CD14-positive monocyte (primary cell): ENCODE measurements around the gene OSBPL1A. TPM values are rescaled to one million over a fixed set of nuclear protein-coding genes. Genes with fewer than 3 reads are reported as not detected.

Experiments
- DNase-seq, 3 donors: peaks; one replicate each; pipeline ENCODE4 v3.0.0-alpha.2; 2011 to 2022
- H2AFZ ChIP-seq: 2 replicates; pipeline ENCODE4 v1.6.0; 2012; ENCODE audit warnings: mild to moderate bottlenecking, low read depth, low read length, inconsistent platforms; ENCODE audit not compliant: insufficient read depth, poor library complexity, severe bottlenecking
- H3K27ac ChIP-seq, 2 donors: 1 replicate in 1 of 2; 2 replicates in 1 of 2; pipeline ENCODE4 v1.5.1; 2012 to 2013; ENCODE audit warnings: low read length in 2 of 2, control low read depth in 1 of 2, inconsistent platforms in 1 of 2, low read depth in 1 of 2, mild to moderate bottlenecking in 1 of 2
- H3K27me3 ChIP-seq, 2 donors: one replicate each; pipeline versions ENCODE4 v1.6.0 to v1.6.1; 2011 to 2013; ENCODE audit warnings: low read length in 2 of 2; ENCODE audit not compliant: control insufficient read depth in 2 of 2, insufficient read depth in 2 of 2
- H3K36me3 ChIP-seq, 2 donors: replicated peaks in 1 of 2; 1 replicate in 1 of 2; 2 replicates in 1 of 2; pipeline versions ENCODE4 v1.5.1 to v1.6.1; 2012 to 2013; ENCODE audit warnings: low read length in 2 of 2, control low read depth in 1 of 2, inconsistent platforms in 1 of 2, mild to moderate bottlenecking in 1 of 2; ENCODE audit not compliant: insufficient read depth in 2 of 2, control insufficient read depth in 1 of 2
- H3K4me1 ChIP-seq, 2 donors: 1 replicate in 1 of 2; 2 replicates in 1 of 2; pipeline versions ENCODE4 v1.5.1 to v1.6.1; 2012 to 2013; ENCODE audit warnings: low read length in 2 of 2, control low read depth in 1 of 2, inconsistent platforms in 1 of 2, mild to moderate bottlenecking in 1 of 2, moderate library complexity in 1 of 2; ENCODE audit not compliant: insufficient read depth in 2 of 2, control insufficient read depth in 1 of 2
- H3K4me2 ChIP-seq: replicated peaks from 2 replicates; pipeline ENCODE3; 2012; ENCODE audit warnings: low read length, moderate library complexity, mild to moderate bottlenecking; ENCODE audit not compliant: poor library complexity, severe bottlenecking; ENCODE audit errors: extremely low read depth
- H3K4me3 ChIP-seq, 3 experiments: fragments of 200-600 bp in 1 of 3; sonication (generic) in 1 of 3; replicated peaks in 1 of 3; 1 replicate in 2 of 3; 2 replicates in 1 of 3; pipeline ENCODE4 v1.5.1; 2011 to 2013; ENCODE audit warnings: low read length in 3 of 3, mild to moderate bottlenecking in 3 of 3, control low read depth in 2 of 3, low read depth in 2 of 3, inconsistent platforms in 1 of 3, moderate library complexity in 1 of 3
- H3K79me2 ChIP-seq: 2 replicates; pipeline ENCODE4 v1.6.0; 2012; ENCODE audit warnings: mild to moderate bottlenecking, control low read depth, inconsistent platforms, low read length, moderate library complexity; ENCODE audit not compliant: insufficient read depth
- H3K9ac ChIP-seq: 2 replicates; pipeline ENCODE4 v1.6.0; 2017; ENCODE audit warnings: low read length, mild to moderate bottlenecking; ENCODE audit not compliant: insufficient read depth, poor library complexity, severe bottlenecking
- H3K9me3 ChIP-seq, 2 donors: replicated peaks in 1 of 2; 1 replicate in 1 of 2; 2 replicates in 1 of 2; pipeline versions ENCODE4 v1.5.1 to v1.6.1; 2012 to 2013; ENCODE audit warnings: low read length in 2 of 2, control low read depth in 1 of 2; ENCODE audit not compliant: control insufficient read depth in 1 of 2, insufficient read depth in 1 of 2
- H4K20me1 ChIP-seq: 2 replicates; pipeline ENCODE4 v1.6.0; 2012; ENCODE audit warnings: mild to moderate bottlenecking, low read length, control low read depth, moderate library complexity; ENCODE audit not compliant: insufficient read depth
- H3K27ac Mint-ChIP-seq, 7 donors: one replicate each; pipeline ENCODE4 v1.8.0; 2020; ENCODE audit warnings: mild to moderate bottlenecking in 7 of 7, mixed read lengths in 7 of 7, moderate library complexity in 6 of 7, inconsistent platforms in 2 of 7
- H3K27me3 Mint-ChIP-seq, 3 donors: one replicate each; pipeline ENCODE4 v1.8.0; 2021 to 2022; ENCODE audit warnings: low read depth in 3 of 3, mild to moderate bottlenecking in 3 of 3, mixed read lengths in 3 of 3, moderate library complexity in 3 of 3, inconsistent platforms in 1 of 3
- H3K36me3 Mint-ChIP-seq, 2 donors: one replicate each; pipeline ENCODE4 v1.8.0; 2020; ENCODE audit warnings: mixed read lengths in 2 of 2, inconsistent platforms in 1 of 2, mild to moderate bottlenecking in 1 of 2
- H3K4me1 Mint-ChIP-seq: one replicate; pipeline ENCODE4 v1.8.0; 2020; ENCODE audit warnings: mild to moderate bottlenecking, mixed read lengths
- H3K4me3 Mint-ChIP-seq, 2 donors: one replicate each; pipeline ENCODE4 v1.8.0; 2020; ENCODE audit warnings: mild to moderate bottlenecking in 2 of 2, mixed read lengths in 2 of 2, moderate library complexity in 1 of 2
- H3K9me3 Mint-ChIP-seq, 7 donors: one replicate each; pipeline ENCODE4 v1.8.0; 2020 to 2022; ENCODE audit warnings: mixed read lengths in 7 of 7, mild to moderate bottlenecking in 6 of 7, moderate library complexity in 6 of 7, inconsistent platforms in 2 of 7
- WGBS: methylation state at CpG from one replicate; pipeline ENCODE4 v1.1.5; 2013; ENCODE audit warnings: missing lambda C conversion rate; ENCODE audit not compliant: insufficient coverage; 5-methylcytosine and 5-hydroxymethylcytosine counted together
- intact Hi-C, 2 donors: fragments of 100-400 bp; cut with micrococcal nuclease; formaldehyde crosslinking; loops; one replicate each; pipeline versions ENCODE4 v1.15.0 to v1.15.1; 2023
- polyA plus RNA-seq, 3 donors: library from polyadenylated mRNA; depleted of rRNA in 1 of 3; unstranded in 2 of 3; stranded (reverse) in 1 of 3; fragments of 300-500 nt in 2 of 3; fragments of >200 nt in 1 of 3; fragmentation: Illumina TruSeq in 2 of 3; gene quantifications; 1 replicate in 2 of 3; 2 replicates in 1 of 3; pipeline ENCODE4 v1.2.3, GENCODE V29; 2012 to 2021
- TF ChIP-seq, protein P1 (sequence below): fragments of 200-600 bp; IDR thresholded peaks from one replicate; pipeline ENCODE4 v1.8.0; 2022; ENCODE audit warnings: antibody characterized with exemption, mild to moderate bottlenecking

Gene OSBPL1A
- polyA plus RNA-seq, 3 donors: 6.3 to 9.1 (median 7.1) TPM

DNA sequence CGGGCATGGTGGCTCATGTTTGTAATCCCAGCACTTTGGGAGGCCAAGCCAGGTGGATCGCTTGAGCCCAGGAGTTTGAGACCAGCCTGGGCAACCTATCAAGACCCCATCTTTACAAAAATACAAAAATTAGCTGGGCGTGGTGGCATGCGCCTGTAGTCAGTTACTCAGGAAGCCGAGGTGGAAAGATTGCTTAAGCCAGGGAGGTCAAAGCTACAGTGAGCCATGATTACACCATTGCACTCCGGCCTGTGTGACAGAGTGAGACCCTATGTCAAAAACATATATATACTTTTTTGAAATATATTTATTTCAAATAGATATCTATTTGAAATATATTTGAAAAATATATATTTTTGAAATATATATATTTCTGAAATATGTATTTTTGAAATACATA is 10.9 kb downstream of the OSBPL1A start:
- Histone ChIP-seq H3K4me1 (peaks cover 26 to 31% of the 10 kb centered on the region in 2 donors), H3K9me3 (no peaks in the 10 kb centered on the region), H3K79me2 (peaks cover 80% of the 10 kb centered on the region), H3K4me3 (no peak overlapping the region), H2AFZ (no peak overlapping the region), H3K36me3 (no peaks in the 10 kb centered on the region), H3K9ac (no peak overlapping the region), H4K20me1 (no peaks in the 10 kb centered on the region), H3K27ac (no peak overlapping the region), H3K4me2 (no peak overlapping the region), H3K27me3 (no peaks in the 10 kb centered on the region)
- H3K27me3 Mint-ChIP-seq: peaks cover 0 to 2% (median 0%) of the 10 kb centered on the region in 3 donors
- H3K9me3 Mint-ChIP-seq: peaks cover 0 to 2% (median 0%) of the 10 kb centered on the region in 7 donors
- peak; percentile 17 to 50 (median 40) for DNase-seq
- intact Hi-C loops: no loop called here
- peak overlapping the region in 4 of 7 donors; percentile 19 to 71 (median 68) for H3K27ac Mint-ChIP-seq
- no peak overlapping the region for H3K4me3 Mint-ChIP-seq
- H3K4me1 Mint-ChIP-seq: peaks cover 36% of the 10 kb centered on the region
- peaks cover 4 to 16% of the 10 kb centered on the region in 2 donors for H3K36me3 Mint-ChIP-seq
- WGBS: no CpG with 5 or more reads among the region's 6 CpGs
- TF ChIP-seq, protein P1, sequence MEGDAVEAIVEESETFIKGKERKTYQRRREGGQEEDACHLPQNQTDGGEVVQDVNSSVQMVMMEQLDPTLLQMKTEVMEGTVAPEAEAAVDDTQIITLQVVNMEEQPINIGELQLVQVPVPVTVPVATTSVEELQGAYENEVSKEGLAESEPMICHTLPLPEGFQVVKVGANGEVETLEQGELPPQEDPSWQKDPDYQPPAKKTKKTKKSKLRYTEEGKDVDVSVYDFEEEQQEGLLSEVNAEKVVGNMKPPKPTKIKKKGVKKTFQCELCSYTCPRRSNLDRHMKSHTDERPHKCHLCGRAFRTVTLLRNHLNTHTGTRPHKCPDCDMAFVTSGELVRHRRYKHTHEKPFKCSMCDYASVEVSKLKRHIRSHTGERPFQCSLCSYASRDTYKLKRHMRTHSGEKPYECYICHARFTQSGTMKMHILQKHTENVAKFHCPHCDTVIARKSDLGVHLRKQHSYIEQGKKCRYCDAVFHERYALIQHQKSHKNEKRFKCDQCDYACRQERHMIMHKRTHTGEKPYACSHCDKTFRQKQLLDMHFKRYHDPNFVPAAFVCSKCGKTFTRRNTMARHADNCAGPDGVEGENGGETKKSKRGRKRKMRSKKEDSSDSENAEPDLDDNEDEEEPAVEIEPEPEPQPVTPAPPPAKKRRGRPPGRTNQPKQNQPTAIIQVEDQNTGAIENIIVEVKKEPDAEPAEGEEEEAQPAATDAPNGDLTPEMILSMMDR: no peak

DNA sequence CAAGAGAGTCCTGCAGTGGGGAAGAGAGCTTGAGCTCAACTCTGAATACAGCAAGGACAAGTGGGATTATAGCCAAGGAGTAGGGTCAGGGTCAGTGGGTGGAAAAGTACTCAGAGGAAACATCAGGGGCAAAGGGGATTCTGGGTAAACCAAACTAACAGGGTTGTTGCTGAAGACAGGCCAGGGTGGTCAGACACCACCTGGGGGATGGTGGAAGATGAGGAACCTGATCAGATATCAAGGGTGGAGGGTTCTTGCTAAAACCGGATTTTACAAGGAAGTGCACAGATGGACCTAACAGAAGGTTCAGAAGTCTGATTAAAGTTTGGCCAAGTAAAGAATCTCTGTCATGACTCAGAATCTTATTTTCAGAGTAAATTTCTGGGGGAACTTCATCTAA is 16.5 kb downstream of the OSBPL1A start:
- peaks cover 13 to 32% of the 10 kb centered on the region in 2 donors for H3K36me3 Mint-ChIP-seq
- WGBS: 63% methylated on average over 1 of the region's 1 CpG
- intact Hi-C loops: no loop called here
- Histone ChIP-seq H3K4me3 (no peak overlapping the region), H3K36me3 (peaks cover under 1 to 22% of the 10 kb centered on the region in 2 donors), H2AFZ (no peak overlapping the region), H3K9me3 (no peaks in the 10 kb centered on the region), H3K79me2 (peaks cover 59% of the 10 kb centered on the region), H3K9ac (no peak overlapping the region), H3K27ac (no peak overlapping the region), H3K27me3 (no peaks in the 10 kb centered on the region), H3K4me2 (no peak overlapping the region), H4K20me1 (no peaks in the 10 kb centered on the region), H3K4me1 (peaks cover 8 to 12% of the 10 kb centered on the region in 2 donors)
- TF ChIP-seq, protein P1: no peak
- peaks cover 0 to 2% (median 0%) of the 10 kb centered on the region in 7 donors for H3K9me3 Mint-ChIP-seq
- H3K27me3 Mint-ChIP-seq: peaks cover 0 to 2% (median 0%) of the 10 kb centered on the region in 3 donors
- H3K4me1 Mint-ChIP-seq: peaks cover 21% of the 10 kb centered on the region
- H3K27ac Mint-ChIP-seq: peak overlapping the region in 4 of 7 donors; percentile 37 to 66 (median 46)
- H3K4me3 Mint-ChIP-seq: no peak overlapping the region
- DNase-seq: no peak
